ENCODE results near the gene SRC. TPM values are rescaled to one million over a fixed set of nuclear protein-coding genes. Genes with fewer than 3 reads are reported as not detected.

Gene SRC
- total RNA-seq, 1 experiment from 2014 or later = 42.3 TPM

GRCh38 chr20:37372441-37372840, 26.5 kb downstream of the SRC start:
- no peak overlapping the region for H2AFZ ChIP-seq (ENCODE audit: low read depth, low read length, poor library complexity, severe bottlenecking)
- H3K27ac ChIP-seq (ENCODE audit: low read depth, low read length) = no peak overlapping the region
- no peak overlapping the region for H3K4me2 ChIP-seq (ENCODE audit: low read length)
- H3K9me2 ChIP-seq (ENCODE audit: insufficient read depth) = no peaks in the 10 kb centered on the region
- H3K27me3 ChIP-seq (ENCODE audit: insufficient read depth, low read length) = no peaks in the 10 kb centered on the region
- H3K79me2 ChIP-seq (ENCODE audit: insufficient read depth, low read length) = peaks cover 58% of the 10 kb centered on the region
- no peak for DNase-seq (ENCODE audit: low read depth, low spot score)
- ChIA-PET RAD21 (ENCODE audit: low non-redundant PET in 1 of 2, low total read pairs in 2 of 2, uncharacterized antibody in 2 of 2, unreplicated experiment in 2 of 2) (no interaction called here), CTCF (no interaction called here), POLR2A (no interaction called here)
- no peak for ATAC-seq
- peaks cover 0 to 8% of the 10 kb centered on the region in 2 experiments; a peak in 2 of 4 replicates for H3K4me1 ChIP-seq (ENCODE audit: control insufficient read depth in 1 of 2, insufficient read depth in 2 of 2, low read length in 2 of 2)
- H3K9me3 ChIP-seq (ENCODE audit: control insufficient read depth in 1 of 2, insufficient read depth in 1 of 2, low read depth in 1 of 2, low read length in 2 of 2) = no peaks in the 10 kb centered on the region
- TF ChIP-seq, protein P1, sequence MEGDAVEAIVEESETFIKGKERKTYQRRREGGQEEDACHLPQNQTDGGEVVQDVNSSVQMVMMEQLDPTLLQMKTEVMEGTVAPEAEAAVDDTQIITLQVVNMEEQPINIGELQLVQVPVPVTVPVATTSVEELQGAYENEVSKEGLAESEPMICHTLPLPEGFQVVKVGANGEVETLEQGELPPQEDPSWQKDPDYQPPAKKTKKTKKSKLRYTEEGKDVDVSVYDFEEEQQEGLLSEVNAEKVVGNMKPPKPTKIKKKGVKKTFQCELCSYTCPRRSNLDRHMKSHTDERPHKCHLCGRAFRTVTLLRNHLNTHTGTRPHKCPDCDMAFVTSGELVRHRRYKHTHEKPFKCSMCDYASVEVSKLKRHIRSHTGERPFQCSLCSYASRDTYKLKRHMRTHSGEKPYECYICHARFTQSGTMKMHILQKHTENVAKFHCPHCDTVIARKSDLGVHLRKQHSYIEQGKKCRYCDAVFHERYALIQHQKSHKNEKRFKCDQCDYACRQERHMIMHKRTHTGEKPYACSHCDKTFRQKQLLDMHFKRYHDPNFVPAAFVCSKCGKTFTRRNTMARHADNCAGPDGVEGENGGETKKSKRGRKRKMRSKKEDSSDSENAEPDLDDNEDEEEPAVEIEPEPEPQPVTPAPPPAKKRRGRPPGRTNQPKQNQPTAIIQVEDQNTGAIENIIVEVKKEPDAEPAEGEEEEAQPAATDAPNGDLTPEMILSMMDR (IDR thresholded peaks at IDR 0.05 in 2 of 3, conservative IDR thresholded peaks at IDR 0.05 in 1 of 3; ENCODE audit: borderline replicate concordance in 1 of 3, insufficient read depth in 1 of 3, low read depth in 2 of 3, low read length in 2 of 3) = no peak
- no peak for TF ChIP-seq FOSL1 (IDR thresholded peaks at IDR 0.05; ENCODE audit: low read depth)
- TF ChIP-seq ZFX (IDR thresholded peaks at IDR 0.05) = no peak
- TF ChIP-seq ELF1 (IDR thresholded peaks at IDR 0.05; ENCODE audit: borderline replicate concordance, low read depth) = no peak
- H3K4me3 ChIP-seq (replicated peaks in 1 of 2; ENCODE audit: low read depth in 1 of 2, low read length in 2 of 2) = no peak overlapping the region
- intact Hi-C loops (cut with micrococcal nuclease) = no loop called here
- H4K20me1 ChIP-seq (ENCODE audit: insufficient read depth) = no peaks in the 10 kb centered on the region
- no peaks in the 10 kb centered on the region; a peak in 1 of 4 replicates for H3K36me3 ChIP-seq (ENCODE audit: control insufficient read depth in 1 of 2, insufficient read depth in 2 of 2, low read length in 2 of 2)
- BruUV-seq (replicated peaks) = no TSS peak
- H3K9ac ChIP-seq (ENCODE audit: low read length) = no peak overlapping the region

DNA sequence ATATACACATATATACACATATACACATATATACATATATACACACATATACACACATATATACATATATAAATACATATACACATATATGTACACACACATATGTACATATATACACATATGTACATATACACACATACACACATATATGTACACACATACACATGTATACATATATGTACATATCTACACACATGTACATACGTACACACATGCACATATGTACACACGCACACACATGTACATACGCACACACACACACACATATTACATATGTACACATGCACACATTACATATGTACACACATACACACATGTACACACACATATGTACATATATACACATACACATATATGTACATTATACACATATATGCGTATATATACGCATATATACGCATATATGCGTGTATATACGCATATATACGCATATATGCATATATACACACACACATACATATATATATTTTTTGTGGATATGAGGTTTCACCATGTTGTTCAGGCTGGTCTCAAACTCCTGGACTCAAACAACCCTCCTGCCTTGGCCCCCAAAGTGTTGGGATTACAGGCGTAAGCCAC, 27.2 kb downstream of the SRC start:
- no peak for ATAC-seq
- H3K79me2 ChIP-seq (ENCODE audit: insufficient read depth, low read length) = peaks cover 62% of the 10 kb centered on the region

More for the DNA sequence above, 27.2 kb downstream of the SRC start:
- Histone ChIP-seq H3K9ac (ENCODE audit: low read length) (no peak overlapping the region), H4K20me1 (ENCODE audit: insufficient read depth) (no peaks in the 10 kb centered on the region), H3K36me3 (ENCODE audit: control insufficient read depth in 1 of 2, insufficient read depth in 2 of 2, low read length in 2 of 2) (no peaks in the 10 kb centered on the region; a peak in 1 of 4 replicates), H3K27me3 (ENCODE audit: insufficient read depth, low read length) (no peaks in the 10 kb centered on the region), H3K4me1 (ENCODE audit: control insufficient read depth in 1 of 2, insufficient read depth in 2 of 2, low read length in 2 of 2) (peaks cover 0 to 14% of the 10 kb centered on the region in 2 experiments; a peak in 2 of 4 replicates), H3K27ac (ENCODE audit: low read depth, low read length) (no peak overlapping the region), H3K9me3 (ENCODE audit: control insufficient read depth in 1 of 2, insufficient read depth in 1 of 2, low read depth in 1 of 2, low read length in 2 of 2) (no peaks in the 10 kb centered on the region), H3K4me3 (replicated peaks in 1 of 2; ENCODE audit: low read depth in 1 of 2, low read length in 2 of 2) (no peak overlapping the region), H3K9me2 (ENCODE audit: insufficient read depth) (no peaks in the 10 kb centered on the region), H3K4me2 (ENCODE audit: low read length) (no peak overlapping the region), H2AFZ (ENCODE audit: low read depth, low read length, poor library complexity, severe bottlenecking) (no peak overlapping the region)
- POLR2A ChIA-PET = no interaction called here
- DNase-seq (ENCODE audit: low read depth, low spot score) = no peak
- BruUV-seq (replicated peaks) = no TSS peak
- CTCF ChIA-PET = no interaction called here
- no peak for TF ChIP-seq TCF7L2 (IDR thresholded peaks at IDR 0.05; ENCODE audit: borderline replicate concordance, extremely low read depth, insufficient read depth, insufficient read length)
- TF ChIP-seq POLR2A (IDR thresholded peaks at IDR 0.05; ENCODE audit: borderline replicate concordance, extremely low read depth, insufficient read depth, insufficient read length) = no peak
- no peak for TF ChIP-seq POLR2AphosphoS5 (IDR thresholded peaks at IDR 0.05; ENCODE audit: low read depth, low read length)
- TF ChIP-seq, protein P1 (IDR thresholded peaks at IDR 0.05 in 2 of 3, conservative IDR thresholded peaks at IDR 0.05 in 1 of 3; ENCODE audit: borderline replicate concordance in 1 of 3, insufficient read depth in 1 of 3, low read depth in 2 of 3, low read length in 2 of 3) = no peak
- RAD21 ChIA-PET (ENCODE audit: low non-redundant PET in 1 of 2, low total read pairs in 2 of 2, uncharacterized antibody in 2 of 2, unreplicated experiment in 2 of 2) = no interaction called here
- intact Hi-C loops (cut with micrococcal nuclease) = no loop called here

All from HCT116 (cell line).